Measurements from ENCODE around the gene TTLL6.

Gene TTLL6

DNA sequence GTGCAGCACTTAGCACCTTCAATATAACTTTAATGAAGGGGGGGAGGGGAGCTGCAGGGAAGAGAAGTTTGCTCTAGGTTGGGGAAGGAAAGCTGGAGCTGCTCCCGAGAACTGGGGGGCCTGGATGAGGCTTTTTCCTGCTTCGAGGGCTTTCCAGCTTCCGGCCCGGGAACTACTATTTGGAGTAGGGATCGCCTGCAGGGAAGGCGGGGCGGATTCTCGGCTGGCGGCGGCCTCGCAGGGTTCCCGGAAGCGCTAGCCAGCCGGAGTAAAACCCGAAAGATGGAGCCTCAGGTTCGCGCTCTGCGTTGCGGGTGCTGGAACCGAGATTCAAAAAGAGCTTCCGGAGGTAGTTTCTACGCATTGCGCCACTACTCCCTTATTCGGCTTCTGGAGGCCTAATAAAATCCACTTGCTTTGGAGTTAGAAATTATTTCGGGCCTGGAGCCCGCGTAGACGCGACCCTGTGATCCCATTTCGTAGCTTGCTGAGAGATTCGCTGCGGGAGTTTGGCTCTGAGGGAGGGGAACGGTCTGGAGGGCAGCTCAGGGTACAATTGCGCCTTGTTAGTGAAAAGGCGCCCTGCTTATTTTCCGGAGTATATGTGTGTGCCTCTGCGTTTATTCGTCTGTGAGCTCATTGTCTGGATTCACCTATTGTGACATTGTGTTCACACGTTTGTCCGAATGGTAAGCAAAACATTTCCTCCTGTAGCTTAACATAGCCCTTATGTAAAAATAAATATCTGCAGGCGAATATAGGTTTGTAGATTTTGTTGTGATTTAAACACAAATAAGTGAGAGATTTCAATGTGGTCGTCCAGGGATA lies 93.4 kb downstream of the TTLL6 start (continued):
- TF ChIP-seq ZNF610 (tag by site-specific recombination; IDR thresholded peaks at IDR 0.05; ENCODE audit: borderline replicate concordance): no peak

DNA sequence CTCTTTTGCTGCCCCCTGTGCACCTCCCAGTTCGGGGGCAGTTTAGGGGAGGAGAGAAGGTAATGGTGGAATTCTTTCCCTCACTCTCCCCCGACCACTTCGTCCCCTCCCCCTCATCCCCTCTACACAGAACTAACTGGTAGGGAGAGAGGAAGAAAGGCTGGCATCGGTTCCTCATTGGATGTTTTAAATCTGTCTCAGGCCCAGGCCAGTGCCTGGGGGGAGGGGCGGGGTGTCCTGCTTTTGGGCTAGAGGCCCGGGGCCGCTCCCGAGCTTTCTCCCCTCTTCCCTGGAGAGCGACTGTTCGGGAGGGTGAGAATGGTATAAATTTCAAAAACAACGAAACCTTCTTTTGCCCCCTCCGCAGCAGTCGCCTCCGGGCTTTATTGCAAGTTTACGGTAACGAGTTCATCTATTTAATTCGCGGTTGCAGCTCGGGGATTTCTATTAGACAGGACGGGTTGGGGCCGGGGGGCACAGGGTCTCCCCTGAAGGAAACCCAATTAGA lies 94.1 kb downstream of the TTLL6 start, which contains the start of gene PRAC2:
Gene PRAC2, plus strand, starts transcription at position 271 of the 508 bp plus-strand sequence. CDS start 1,226 bp downstream, outside the sequence.
- no peaks in the 10 kb centered on the region for H3K4me1 ChIP-seq (ENCODE audit: control insufficient read depth, insufficient read depth, low read length)
- POLR2A ChIA-PET: interaction anchor here (0.6 kb wide), 1 partner anchor 960 kb away, joined by 6 read pairs; no protein-coding TSS in a partner anchor
- H3K27ac ChIP-seq (ENCODE audit: extremely low read depth, low read depth, low read length): no peak within 1 kb of the TSS
- H3K4me3 ChIP-seq (ENCODE audit: low read depth, low read length): no peak within 1 kb of the TSS
- CTCF ChIA-PET: interaction anchor here (0.6 to 14.1 kb wide), 10 partner anchors 11 to 505 kb away, joined by 3 to 246 read pairs (median 6); no protein-coding TSS in a partner anchor
- no peaks in the 10 kb centered on the region for H3K9me3 ChIP-seq (ENCODE audit: control insufficient read depth, insufficient read depth, low read depth, low read length)
- H3K36me3 ChIP-seq (ENCODE audit: control insufficient read depth in 2 of 2, insufficient read depth in 1 of 2, low read length in 2 of 2): peaks cover 0 to 22% of the 10 kb centered on the region in 2 experiments; a peak in 1 of 3 replicates
- no peak for TF ChIP-seq EGR2 (tag by site-specific recombination; IDR thresholded peaks at IDR 0.05; ENCODE audit: low read depth)
- TF ChIP-seq WT1 (tag by site-specific recombination; IDR thresholded peaks at IDR 0.05): no peak
- no peak for TF ChIP-seq ZNF157 (tag by site-specific recombination; IDR thresholded peaks at IDR 0.05)
- TF ChIP-seq ZNF792 (tag by site-specific recombination; IDR thresholded peaks at IDR 0.05): no peak
- TF ChIP-seq, protein P1, sequence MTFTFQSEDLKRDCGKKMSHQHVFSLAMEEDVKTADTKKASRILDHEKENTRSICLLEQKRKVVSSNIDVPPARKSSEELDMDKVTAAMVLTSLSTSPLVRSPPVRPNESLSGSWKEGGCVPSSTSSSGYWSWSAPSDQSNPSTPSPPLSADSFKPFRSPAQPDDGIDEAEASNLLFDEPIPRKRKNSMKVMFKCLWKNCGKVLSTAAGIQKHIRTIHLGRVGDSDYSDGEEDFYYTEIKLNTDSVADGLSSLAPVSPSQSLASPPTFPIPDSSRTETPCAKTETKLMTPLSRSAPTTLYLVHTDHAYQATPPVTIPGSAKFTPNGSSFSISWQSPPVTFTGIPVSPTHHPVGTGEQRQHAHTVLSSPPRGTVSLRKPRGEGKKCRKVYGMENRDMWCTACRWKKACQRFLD (tag by site-specific recombination; IDR thresholded peaks at IDR 0.05): no peak
- no peak for TF ChIP-seq ZNF558 (tag by site-specific recombination; IDR thresholded peaks at IDR 0.05)
- no peak for TF ChIP-seq ZNF19 (tag by site-specific recombination; IDR thresholded peaks at IDR 0.05; ENCODE audit: low read depth)
- no peak for TF ChIP-seq ZSCAN16 (tag by site-specific recombination; IDR thresholded peaks at IDR 0.05)
- TF ChIP-seq ZNF571 (tag by site-specific recombination; IDR thresholded peaks at IDR 0.05): no peak
- TF ChIP-seq, protein P2, sequence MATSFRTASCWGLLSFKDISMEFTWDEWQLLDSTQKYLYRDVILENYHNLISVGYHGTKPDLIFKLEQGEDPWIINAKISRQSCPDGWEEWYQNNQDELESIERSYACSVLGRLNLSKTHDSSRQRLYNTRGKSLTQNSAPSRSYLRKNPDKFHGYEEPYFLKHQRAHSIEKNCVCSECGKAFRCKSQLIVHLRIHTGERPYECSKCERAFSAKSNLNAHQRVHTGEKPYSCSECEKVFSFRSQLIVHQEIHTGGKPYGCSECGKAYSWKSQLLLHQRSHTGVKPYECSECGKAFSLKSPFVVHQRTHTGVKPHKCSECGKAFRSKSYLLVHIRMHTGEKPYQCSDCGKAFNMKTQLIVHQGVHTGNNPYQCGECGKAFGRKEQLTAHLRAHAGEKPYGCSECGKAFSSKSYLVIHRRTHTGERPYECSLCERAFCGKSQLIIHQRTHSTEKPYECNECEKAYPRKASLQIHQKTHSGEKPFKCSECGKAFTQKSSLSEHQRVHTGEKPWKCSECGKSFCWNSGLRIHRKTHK (tag by site-specific recombination; IDR thresholded peaks at IDR 0.05): no peak
- TF ChIP-seq, protein P3, sequence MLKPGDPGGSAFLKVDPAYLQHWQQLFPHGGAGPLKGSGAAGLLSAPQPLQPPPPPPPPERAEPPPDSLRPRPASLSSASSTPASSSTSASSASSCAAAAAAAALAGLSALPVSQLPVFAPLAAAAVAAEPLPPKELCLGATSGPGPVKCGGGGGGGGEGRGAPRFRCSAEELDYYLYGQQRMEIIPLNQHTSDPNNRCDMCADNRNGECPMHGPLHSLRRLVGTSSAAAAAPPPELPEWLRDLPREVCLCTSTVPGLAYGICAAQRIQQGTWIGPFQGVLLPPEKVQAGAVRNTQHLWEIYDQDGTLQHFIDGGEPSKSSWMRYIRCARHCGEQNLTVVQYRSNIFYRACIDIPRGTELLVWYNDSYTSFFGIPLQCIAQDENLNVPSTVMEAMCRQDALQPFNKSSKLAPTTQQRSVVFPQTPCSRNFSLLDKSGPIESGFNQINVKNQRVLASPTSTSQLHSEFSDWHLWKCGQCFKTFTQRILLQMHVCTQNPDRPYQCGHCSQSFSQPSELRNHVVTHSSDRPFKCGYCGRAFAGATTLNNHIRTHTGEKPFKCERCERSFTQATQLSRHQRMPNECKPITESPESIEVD (tag by site-specific recombination; IDR thresholded peaks at IDR 0.05): no peak
- TF ChIP-seq ZNF202 (tag by site-specific recombination; IDR thresholded peaks at IDR 0.05; ENCODE audit: borderline replicate concordance): no peak
- TF ChIP-seq, protein P4, sequence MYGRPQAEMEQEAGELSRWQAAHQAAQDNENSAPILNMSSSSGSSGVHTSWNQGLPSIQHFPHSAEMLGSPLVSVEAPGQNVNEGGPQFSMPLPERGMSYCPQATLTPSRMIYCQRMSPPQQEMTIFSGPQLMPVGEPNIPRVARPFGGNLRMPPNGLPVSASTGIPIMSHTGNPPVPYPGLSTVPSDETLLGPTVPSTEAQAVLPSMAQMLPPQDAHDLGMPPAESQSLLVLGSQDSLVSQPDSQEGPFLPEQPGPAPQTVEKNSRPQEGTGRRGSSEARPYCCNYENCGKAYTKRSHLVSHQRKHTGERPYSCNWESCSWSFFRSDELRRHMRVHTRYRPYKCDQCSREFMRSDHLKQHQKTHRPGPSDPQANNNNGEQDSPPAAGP (tag by site-specific recombination; IDR thresholded peaks at IDR 0.05): no peak
- TF ChIP-seq ZNF184 (tag by site-specific recombination; IDR thresholded peaks at IDR 0.05): no peak
- no peak for TF ChIP-seq PRDM1 (tag by site-specific recombination; IDR thresholded peaks at IDR 0.05)
- no peak for TF ChIP-seq ZNF10 (tag by site-specific recombination; IDR thresholded peaks at IDR 0.05)
- TF ChIP-seq, protein P5, sequence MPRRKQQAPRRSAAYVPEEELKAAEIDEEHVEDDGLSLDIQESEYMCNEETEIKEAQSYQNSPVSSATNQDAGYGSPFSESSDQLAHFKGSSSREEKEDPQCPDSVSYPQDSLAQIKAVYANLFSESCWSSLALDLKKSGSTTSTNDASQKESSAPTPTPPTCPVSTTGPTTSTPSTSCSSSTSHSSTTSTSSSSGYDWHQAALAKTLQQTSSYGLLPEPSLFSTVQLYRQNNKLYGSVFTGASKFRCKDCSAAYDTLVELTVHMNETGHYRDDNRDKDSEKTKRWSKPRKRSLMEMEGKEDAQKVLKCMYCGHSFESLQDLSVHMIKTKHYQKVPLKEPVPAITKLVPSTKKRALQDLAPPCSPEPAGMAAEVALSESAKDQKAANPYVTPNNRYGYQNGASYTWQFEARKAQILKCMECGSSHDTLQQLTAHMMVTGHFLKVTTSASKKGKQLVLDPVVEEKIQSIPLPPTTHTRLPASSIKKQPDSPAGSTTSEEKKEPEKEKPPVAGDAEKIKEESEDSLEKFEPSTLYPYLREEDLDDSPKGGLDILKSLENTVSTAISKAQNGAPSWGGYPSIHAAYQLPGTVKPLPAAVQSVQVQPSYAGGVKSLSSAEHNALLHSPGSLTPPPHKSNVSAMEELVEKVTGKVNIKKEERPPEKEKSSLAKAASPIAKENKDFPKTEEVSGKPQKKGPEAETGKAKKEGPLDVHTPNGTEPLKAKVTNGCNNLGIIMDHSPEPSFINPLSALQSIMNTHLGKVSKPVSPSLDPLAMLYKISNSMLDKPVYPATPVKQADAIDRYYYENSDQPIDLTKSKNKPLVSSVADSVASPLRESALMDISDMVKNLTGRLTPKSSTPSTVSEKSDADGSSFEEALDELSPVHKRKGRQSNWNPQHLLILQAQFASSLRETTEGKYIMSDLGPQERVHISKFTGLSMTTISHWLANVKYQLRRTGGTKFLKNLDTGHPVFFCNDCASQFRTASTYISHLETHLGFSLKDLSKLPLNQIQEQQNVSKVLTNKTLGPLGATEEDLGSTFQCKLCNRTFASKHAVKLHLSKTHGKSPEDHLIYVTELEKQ (tag by site-specific recombination; IDR thresholded peaks at IDR 0.05; ENCODE audit: borderline replicate concordance): no peak
- no peak for TF ChIP-seq ZNF791 (tag by site-specific recombination; IDR thresholded peaks at IDR 0.05)

All from HEK293 (cell line).